CD4-positive, alpha-beta T cell treated with Interferon gamma for 1 hour (primary cell): ENCODE data around the gene SLC35E3.
"Not testable (repeated sequence)": the region's sequence is repeated elsewhere in the genome, so short reads cannot be mapped to it uniquely, and the experiment has no call there.

Experiments
- DNase-seq: peaks from one replicate; pipeline ENCODE4 v3.0.0-alpha.2; 2020

Gene SLC35E3

DNA sequence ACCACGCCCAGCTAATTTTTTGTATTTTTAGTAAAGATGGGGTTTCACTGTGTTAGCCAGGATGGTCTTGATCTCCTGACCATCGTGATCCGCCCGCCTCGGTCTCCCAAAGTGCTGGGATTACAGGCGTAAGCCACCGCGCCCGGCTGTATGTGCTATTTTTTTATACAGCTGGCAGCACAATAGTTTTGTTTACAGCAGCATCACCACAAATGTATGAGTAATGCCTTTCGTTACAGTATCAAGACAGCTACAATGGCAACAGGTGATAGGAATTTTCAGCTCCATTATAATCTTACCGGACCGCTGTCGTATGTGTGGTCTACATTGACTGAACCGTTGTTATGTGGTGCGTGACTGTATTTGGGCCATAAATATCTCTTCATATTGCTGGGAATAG lies 50.4 kb downstream of the SLC35E3 start:
- no peak for DNase-seq

DNA sequence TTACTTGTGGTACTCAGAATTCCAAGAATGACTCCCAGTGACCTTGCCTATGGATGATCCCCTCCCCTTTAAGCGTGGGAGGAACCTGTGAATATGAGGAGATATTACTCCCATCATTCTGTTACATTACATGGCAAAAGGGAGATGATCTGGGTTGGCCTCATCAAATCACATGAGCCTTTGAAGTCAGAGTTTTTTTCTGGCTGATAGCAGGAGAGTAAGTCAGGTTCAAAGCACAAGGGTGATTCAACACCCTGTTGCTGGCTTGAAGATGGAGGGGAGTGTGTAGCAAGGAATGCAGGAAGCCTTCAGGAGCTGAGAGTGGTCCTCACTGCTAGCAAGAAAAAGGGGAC lies 52.9 kb downstream of the SLC35E3 start:
- no peak for DNase-seq

DNA sequence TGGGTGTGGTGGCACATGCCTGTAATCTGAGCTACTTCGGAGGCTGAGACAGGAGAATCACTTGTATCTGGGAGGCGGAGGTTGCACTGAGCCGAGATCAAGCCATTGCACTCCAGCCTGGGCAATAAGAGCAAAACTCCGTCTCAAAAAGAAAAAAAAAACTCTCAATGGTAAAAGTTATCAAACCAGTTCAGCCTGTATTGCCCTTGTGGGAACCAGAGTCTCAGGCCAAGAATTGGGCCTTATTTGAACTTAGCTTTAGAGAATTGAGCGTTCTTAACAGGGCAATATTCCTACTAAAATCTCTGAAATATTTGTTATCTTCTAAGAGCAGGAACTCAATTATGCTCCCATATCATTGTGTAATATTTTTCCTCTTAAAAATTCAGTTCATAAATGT lies 54.3 kb downstream of the SLC35E3 start:
- DNase-seq = no peak

DNA sequence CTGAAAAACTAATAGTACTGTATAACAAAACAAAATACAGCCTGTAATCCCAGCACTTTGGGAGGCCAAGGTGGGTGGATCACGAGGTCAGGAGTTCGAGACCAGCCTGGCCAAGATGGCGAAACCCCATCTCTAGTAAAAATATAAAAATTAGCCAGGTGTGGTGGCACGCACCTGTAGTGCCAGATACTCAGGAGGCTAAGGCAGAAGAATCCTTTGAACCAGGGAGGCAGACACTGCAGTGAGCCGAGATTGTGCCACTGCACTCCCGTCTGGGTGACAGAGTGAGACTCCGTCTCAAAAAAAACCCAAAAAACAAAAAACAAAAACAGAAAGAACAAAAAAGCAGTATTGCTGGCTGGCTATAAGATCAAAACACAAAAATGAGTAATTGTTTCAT lies 55.1 kb downstream of the SLC35E3 start:
- DNase-seq = not testable (repeated sequence)

DNA sequence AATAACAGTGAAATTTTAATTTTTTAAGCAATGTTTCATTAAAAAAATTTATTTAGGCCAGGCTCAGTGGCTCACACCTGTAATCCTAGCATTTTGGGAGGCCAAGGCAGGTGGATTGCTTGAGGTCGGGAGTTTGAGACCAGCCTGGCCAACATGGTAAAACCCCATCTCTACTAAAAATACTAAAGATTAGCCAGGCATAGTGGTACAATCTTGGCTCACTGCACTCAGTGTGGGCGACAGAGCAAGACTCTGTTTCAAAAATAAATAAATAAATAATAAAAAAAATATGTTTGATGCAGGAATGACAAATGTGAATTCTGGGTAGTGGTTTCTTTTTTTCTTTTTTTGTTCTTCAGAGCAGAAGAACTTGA lies 56.4 kb downstream of the SLC35E3 start:
- not testable (repeated sequence) for DNase-seq

DNA sequence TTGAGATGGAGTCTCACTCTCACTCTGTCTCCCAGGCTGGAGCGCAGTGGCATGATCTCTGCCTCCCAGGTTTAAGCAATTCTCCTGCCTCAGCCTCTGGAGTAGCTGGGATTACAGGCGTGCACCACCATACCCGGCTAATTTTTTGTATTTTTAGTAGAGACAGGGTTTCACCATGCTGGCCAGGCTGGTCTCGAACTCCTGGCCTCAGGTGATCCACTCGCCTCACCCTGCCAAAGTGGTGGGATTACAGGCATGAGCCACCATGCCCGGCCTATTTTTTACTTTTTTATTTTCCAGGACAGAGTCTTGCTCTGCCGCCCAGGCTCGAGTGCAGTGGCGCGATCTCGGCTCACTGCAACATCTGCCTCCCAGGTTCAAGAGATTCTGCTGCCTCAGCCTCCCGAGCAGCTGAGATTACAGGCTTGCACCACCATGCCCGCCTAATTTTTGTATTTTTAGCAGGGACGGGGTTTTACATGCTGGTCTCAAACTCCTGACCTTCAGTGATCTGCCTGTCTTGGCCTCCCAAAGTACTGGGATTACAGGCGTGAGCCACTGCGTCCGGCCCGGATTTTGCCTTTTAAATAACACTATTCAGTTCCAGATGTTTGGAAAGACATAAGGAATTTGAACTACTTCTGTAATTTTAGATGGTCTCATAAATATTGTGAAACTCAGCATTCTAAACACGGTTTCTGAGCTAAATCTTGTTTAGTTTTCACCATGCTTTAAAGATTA lies 57.1 kb downstream of the SLC35E3 start:
- not testable (repeated sequence) for DNase-seq

DNA sequence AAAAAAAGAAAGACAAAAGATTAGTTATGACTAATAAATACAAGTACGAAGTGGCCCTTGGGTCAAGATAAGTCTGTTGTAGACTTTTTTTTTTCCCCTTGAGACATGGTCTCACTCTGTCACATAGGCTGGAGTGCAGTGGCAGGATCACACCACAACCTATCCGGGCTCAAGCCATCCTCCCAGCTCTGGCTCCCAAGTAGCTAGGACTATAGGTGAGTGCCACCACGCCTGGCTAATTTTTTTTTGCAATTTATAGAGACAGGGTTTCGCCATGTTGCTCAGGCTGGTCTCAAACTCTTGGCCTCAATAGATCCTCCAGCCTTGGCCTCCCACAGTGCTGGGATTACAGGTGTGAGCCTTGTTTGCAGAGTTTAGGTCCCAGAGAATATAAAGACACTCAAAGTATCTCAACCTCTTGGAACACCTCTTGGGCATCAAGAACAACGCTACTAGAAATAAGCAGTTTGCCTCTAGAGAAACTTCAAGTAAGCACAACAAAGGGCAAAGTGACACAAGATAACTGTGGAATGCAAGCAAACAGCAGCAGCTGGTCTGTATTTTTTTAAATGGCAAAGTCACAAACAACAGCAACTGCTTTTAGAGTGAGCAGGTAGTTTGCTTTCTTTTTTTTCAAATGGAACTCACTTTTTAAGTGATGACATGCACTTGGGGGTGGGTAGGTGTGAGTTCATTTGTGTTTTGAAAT lies 58.1 kb downstream of the SLC35E3 start:
- DNase-seq = no peak

DNA sequence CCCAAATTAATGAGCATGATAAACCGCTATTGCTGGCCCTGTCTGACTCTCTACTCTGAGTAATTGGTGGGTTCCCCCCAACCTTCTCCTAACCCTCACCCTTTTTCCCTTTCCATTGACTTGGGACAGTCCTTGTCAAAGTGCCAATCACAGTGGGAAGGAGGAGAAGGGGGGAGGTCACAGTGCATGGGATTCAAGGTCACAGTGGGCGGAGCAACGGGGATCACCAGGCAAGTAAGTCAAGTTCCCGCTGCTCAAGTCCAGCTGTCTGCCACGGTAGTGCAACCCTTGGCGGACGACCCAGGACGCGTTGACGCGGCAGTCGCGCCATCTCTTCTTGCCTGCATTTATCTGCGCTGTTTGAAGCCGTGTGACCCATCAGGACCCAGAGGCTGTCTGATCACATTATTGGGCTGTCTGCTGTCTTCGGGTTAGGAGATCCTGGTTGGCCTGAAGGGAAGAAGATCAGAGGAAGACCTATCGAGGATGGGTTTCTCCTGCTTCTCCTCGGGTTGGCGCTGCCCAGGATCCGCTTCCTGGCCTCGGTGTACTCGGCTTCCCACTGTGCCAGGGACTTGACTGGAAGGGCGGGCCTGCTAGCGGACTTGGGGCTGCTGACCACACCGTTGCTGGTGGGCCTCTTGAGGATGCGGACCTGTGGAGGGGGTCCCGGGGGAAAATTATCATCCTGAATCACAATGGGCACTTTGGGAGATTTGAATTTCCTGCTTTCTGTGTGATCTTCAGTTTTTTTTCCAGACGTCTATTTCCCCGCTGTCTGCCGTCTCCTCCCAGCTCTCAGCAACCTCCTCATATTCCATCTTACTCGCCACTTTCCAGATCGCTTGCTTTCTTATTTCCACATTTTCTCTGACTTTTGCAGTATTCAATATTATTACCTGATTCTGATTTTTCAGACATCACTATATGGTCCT lies 58.9 kb downstream of the SLC35E3 start:
- DNase-seq = no peak

DNA sequence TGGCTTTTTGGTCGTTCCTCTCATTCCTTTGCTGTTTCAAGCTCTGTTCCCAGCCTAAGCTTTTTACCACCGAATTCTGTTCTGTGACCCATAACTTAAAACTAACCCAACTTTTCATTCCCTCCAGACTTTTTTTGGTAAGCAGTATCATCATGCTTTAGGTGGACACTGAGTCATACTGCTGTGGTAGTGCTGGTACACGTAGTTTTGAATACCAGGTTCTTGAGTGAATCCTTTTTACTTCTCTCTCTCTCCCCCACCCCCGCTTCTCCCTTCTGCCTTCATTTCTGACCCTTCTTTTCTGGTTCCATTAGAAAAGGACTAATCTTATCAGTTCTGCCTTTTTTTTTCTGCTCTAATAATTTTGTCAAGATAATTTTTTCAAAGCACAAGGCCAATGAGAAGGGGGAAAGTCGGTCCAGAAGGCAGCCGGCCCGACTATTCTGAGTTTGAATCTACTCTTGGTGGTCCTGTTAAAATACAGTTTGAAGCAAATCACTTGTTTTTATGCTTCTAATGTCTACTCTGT lies 59.7 kb downstream of the SLC35E3 start:
- no peak for DNase-seq

DNA sequence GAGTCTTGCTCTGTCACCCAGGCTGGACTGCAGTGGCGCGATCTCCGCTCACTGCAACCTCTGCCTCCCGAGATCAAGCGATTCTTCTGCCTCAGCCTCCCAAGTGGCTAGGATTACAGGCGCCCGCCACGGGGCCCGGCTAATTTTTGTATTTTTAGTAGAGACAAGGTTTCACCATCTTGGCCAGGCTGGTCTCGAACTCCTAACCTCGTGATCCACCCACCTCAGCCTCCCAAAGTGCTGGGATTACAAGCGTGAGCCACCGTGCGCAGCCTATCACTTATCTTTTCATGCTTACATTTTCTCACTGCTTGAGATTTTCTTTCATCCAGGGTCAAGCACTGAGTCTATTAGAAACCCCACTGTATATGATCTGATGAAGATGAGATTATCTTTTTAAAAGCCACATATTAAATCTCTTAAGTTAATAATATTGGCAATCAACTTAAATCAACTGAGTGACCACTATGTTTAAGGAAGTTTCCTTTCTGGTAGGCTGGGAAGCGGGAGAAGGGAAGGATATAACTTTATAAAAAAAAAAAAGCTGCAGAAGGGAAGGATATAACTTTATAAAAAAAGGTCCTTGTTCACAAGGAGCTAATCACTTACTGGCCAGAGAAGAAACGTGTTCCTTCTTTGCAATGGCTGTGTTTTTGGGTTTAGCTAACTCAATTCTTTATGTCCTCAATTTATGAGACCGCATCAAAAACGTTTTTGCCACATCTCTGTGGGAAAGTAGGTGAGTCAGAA lies 60.7 kb downstream of the SLC35E3 start:
- no peak for DNase-seq

DNA sequence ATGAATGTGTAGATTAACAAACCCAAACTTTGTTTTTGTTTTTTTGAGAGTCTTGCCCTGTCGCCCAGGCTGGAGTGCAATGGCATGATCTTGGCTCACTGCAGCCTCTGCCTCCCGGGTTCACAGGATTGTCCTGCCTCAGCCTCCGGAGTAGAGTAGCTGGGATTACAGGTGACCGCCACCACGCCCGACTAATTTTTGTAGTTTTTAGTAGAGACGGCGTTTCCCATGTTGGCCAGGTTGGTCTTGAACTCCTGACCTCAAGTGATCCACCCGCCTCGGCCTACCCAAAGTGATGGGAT lies 61.2 kb downstream of the SLC35E3 start:
- not testable (repeated sequence) for DNase-seq

DNA sequence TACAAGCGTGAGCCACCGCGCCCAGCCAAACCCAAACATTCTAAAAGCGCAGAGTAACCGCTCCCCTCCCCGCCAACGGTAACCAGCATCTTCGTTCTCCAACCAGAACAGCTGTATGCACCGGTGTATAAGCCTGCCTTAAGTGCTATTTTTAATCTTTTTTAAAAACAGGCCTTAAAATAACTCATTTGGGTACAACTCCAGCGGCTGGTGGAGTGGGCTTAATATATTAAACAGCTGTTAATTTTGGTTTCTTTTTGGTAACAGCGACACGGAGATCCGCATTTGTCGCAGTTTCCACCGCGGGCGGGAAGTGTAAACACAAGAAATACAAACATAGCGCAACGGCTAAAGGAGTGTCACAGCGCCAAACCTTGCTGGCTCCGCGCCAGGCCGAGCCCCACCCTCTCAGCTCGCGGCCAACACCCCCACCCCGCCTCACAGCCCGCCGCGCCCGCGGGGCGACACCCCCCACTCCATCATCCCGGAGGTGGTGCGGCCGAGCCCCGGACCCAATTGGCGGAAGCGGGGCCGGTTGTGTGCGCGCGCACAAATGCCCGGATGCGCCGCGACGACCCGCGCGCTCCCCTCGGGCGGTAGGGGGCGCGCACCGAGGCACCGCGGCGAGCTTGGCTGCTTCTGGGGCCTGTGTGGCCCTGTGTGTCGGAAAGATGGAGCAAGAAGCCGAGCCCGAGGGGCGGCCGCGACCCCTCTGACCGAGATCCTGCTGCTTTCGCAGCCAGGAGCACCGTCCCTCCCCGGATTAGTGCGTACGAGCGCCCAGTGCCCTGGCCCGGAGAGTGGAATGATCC lies 61.8 kb downstream of the SLC35E3 start, which contains the start of gene MDM2:
TSS of gene MDM2 (plus strand) at position 602 of the 812 bp plus-strand sequence. CDS start 301 bp downstream, outside the sequence.
- DNase-seq = peak; percentile 97

DNA sequence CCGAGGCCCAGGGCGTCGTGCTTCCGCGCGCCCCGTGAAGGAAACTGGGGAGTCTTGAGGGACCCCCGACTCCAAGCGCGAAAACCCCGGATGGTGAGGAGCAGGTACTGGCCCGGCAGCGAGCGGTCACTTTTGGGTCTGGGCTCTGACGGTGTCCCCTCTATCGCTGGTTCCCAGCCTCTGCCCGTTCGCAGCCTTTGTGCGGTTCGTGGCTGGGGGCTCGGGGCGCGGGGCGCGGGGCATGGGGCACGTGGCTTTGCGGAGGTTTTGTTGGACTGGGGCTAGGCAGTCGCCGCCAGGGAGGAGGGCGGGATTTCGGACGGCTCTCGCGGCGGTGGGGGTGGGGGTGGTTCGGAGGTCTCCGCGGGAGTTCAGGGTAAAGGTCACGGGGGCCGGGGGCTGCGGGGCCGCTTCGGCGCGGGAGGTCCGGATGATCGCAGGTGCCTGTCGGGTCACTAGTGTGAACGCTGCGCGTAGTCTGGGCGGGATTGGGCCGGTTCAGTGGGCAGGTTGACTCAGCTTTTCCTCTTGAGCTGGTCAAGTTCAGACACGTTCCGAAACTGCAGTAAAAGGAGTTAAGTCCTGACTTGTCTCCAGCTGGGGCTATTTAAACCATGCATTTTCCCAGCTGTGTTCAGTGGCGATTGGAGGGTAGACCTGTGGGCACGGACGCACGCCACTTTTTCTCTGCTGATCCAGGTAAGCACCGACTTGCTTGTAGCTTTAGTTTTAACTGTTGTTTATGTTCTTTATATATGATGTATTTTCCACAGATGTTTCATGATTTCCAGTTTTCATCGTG lies 62.6 kb downstream of the SLC35E3 start:
- peak; percentile 43 for DNase-seq

DNA sequence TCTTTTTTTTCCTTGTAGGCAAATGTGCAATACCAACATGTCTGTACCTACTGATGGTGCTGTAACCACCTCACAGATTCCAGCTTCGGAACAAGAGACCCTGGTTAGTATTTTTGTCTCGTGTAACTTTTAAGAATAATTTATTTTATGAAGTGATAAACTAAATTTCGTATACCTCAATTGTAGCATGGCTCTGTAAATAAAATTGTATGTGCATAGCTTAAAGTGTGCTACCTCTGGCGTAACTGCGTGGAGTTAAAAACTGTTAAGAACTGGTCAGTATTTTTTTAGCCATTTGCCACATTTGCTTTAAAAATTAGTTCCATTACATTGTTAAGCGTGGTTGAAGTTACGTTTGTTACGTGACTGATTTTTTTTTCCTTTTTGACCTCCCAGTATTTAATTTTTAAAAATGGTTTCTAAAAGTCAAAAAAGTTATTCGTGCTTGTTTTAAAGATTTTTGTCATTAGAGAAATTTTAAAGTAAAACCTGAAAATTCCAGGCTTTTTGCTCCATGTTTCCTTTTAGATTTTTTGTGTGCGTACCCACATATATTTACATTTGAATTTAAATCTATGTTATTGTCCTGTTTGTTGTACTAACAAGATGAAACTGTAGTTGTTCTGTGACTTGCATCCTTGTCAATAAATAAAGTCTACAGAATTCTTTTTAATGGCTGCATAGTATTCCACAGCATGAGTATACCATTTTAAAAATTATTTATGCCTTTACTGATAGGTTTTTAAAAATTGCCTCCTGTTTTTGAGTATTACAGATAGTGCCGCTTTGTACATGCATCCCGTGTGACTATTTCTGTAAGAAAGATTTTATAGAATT lies 63.4 kb downstream of the SLC35E3 start:
- DNase-seq = no peak

DNA sequence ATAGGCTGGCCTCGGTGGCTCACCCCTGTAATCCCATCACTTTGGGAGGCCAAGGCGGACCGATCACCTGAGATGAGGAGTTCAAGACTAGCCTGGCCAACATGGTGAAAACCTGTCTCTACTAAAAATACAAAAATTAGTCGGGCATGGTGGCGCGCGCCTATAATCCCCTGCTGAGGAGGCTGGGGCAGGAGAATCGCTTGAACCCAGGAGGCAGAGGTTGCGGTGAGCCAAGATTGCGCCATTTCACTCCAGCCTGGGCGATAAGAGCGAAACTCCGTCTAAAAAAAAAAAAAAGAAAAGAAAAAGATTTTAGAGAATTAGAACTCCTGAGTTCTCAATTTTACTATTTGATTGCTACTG lies 64.0 kb downstream of the SLC35E3 start:
- not testable (repeated sequence) for DNase-seq

DNA sequence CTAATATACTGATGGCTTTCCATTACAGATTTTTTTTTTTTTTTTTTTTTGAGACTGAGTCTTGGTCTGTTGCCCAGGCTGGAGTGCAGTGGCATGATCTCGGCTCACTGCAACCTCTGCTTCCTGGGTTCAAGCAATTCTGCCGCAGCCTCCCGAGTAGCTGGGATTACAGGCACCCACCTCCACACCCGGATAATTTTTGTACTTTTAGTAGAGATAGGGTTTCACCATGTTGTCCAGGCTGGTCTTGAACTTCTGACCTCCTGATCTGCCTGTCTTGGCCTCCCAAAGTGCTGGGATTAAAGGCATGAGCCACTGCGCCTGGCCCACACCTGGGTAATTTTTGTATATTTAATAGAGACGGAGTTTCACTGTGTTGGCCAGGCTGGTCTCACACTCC lies 65.6 kb downstream of the SLC35E3 start:
- not testable (repeated sequence) for DNase-seq

DNA sequence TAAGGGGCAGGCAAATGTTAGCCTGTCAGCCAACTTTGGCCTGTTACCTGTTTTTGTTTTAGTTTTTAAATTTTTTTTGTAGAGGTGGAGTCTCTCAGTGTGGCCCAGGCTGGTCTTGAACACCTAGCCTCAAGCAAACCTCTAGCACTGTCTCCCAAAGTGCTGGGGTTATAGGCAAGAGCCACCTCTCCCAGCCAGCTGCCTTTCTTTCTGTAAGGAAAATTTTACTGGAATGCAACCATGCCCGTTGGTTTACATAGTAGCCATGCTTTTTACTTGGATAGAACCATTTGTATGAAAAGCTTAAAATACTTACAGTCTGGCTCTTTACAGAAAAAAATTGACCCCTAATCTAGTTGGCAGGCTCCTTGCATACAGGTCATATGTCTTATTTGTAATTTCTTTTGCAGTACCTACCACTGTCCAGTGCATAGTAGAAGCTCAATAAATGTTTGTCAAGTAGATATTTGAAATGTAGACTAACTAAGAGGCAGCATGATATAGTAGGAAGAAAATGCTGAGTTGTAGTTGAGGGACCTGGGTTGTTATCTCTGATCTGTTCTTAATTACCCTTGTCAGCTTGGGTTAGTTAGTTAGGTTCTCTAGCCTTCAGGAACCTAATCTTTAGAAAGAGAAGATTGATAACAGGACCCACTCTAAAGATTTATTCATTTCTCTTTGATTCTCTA lies 66.7 kb downstream of the SLC35E3 start:
- DNase-seq = no peak

DNA sequence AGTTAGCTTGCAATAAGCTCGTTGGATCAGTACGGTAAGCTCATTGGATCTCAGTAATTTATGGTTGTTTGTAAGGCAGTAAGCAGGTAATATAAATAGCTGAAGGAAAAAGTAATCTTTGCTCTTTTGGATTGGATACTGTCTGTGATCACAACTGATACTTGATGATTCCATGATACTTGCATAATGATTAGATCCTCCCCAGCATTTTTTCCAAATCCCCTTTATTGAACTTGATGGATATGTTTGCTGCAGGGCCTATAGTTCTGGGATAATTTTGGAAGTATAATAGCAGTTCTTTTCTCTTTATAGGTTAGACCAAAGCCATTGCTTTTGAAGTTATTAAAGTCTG lies 67.2 kb downstream of the SLC35E3 start:
- DNase-seq = no peak

DNA sequence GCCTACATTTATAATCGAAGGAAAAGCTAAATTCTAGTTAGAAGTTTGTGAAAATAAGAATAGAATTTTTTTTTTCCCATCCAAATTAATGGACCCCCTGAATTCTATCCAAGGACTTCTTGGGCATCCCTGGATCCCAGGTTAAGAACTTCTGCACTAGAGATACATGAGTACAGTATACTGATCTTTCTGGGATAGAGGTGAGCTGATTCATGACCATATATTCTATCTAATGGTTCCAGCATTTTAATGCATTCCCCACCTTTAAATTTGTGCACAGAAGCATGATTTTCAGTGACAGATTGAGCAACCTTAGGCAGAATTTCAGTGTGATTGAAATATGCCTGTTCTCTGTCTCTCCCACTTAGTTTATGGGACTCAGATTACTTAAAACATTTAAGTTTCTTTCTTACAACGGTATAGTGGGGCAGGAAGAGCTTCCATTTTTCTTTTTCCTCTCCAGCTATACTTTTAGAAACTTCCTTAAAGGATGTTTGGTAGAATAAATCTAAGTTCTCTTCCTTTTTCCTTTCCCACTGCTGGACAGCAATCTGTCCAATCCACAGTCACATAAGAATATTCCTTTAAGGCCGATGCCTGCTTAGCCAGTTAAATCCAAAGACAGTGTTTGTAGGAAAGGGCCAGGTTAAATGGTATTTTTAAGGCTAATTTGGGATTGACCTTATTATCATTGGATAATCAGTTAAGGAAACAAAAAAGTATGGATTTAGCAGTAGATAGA lies 68.7 kb downstream of the SLC35E3 start:
- no peak for DNase-seq
